ENCODE results near the gene SYT8.
"Not testable (repeated sequence)": the region's sequence is repeated elsewhere in the genome, so short reads cannot be mapped to it uniquely, and the experiment has no call there.

Gene SYT8

DNA sequence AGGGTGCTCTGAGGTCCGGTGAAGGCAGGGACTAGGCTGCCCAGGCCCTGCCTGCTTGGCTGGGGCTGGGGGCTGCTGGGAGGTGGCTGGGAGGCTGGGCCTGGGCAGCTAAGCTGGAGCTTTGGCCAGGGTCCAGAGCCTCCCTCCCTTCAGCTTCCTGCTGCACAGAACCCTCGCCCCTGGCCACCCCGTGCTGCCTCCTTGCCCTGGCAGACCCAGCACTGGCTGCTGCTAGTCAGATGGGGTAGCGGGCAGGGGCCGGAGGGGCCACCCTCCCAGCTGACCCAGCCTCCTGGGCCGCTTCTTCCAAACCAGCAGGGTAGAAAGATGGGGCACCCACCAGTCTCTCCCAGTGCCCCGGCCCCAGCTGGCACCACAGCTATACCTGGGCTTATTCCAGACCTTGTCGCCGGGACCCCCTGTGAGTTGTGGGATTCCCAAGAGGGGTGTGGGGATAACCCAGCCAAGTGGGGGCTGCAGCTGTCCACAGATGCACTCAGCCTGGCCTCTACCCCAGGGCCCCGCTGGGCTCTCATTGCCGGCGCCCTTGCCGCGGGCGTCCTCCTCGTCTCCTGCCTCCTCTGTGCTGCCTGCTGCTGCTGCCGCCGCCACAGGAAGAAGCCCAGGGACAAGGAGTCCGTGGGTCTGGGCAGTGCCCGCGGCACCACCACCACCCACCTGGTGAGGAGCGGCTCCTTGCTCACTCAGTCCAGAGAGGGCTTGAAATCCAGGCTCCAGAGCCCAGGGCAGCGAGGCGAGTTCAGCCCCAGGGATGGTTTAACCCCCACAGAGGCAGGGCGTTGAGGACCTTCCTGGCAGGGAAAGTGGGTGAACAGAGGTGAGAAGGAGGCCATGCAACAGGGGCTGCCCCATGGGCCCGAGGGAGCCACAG lies at the start of gene SYT8:
TSS of gene SYT8 (plus strand) at position 212 of the 892 bp plus-strand sequence. CDS start at position 328, 116 bp downstream.
- no peak for DNase-seq

GRCh38 chr11:1785749-1786413 lies 48.9 kb upstream of the SYT8 start:
- no peak for DNase-seq

- DNase-seq: no peak
These were observed 48.3 kb upstream of the SYT8 start for GRCh38 chr11:1786466-1786865.

DNA sequence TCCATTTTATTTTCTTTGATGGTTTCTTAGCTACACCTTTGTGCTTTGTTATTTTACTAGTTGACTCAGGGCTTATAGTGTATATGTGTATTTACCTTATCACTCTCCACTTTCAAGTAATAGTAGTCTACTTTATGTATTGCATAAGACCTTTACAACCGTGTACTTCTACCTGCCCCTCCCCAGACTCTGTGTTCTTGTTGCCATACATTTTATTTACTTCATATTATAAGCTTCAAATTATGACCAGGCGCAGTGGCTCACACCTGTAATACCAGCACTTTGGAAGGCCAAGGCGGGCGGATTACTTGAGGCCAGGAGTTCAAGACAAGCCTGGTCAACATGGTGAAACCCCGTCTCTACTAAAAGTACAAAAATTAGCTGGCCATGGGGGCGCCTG lies 42.9 kb upstream of the SYT8 start:
- DNase-seq: no peak

DNA sequence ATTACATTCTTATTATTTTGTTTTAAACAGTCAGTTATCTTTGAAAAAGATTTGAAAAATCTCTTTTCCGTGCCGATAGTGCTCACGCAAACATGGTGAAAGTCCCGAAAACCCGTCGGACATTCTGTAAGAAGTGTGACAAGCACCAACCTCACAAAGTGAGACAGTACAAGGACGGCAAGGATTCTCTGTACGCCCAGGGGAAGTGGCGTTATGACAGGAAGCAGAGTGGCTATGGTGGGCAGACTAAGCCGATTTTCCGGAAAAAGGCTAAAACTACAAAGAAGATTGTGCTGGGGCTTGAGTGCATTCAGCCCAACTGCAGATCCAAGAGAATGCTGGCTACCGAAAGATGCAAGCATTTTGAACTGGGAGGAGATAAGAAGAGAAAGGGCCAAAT lies 42.3 kb upstream of the SYT8 start:
- no peak for DNase-seq

- no peak for DNase-seq
These were observed 41.7 kb upstream of the SYT8 start for GRCh38 chr11:1793081-1793480.

DNA sequence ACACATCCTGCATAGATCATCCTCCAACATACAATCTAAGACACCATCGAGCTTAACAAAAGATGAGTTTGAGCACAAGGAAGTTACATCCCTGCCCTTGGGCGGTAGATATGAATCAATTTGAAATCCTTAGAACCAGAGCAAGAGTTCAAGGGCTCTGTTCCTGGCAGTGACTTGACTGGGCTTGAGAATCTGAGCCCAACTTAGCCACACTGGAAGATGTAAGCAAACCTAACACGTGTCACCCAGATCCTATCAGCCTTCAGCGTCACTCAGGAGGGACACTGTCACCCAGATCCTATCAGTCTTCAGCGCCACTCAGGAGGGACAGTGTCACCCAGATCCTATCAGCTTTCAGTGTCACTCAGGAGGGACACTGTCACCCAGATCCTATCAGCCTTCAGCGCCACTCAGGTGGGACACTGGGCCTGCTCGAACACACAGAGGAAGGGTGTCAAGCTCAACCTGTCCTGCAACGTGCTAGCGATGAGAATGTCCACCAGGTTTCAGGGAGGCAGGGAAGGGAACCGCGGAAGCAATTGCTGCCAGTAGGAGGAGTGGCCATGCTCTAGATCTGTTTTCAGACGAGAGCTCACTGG lies 38.3 kb upstream of the SYT8 start:
- no peak for DNase-seq

- no peak for DNase-seq
These were observed 37.2 kb upstream of the SYT8 start for GRCh38 chr11:1797391-1798125.

DNA sequence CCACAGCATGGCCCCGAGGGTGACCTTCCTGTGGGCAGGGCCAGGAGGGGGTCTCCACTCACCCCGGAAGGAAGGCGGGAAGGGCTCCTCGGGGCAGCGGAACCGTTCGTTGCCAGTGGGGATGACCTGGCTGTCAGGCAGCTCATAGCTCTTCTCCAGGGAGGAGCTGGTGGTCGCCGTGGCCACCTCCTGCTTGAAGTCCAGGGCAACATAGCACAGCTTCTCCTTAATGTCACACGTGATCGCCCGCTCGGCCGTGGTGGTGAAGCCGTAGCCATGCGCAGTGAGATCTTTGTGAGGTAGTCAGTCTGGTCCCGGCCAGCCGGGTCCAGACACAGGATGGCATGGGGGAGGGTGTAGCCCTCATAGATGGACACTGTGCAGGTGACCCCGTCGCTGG lies 31.5 kb upstream of the SYT8 start:
- no peak for DNase-seq

- not testable (repeated sequence) for DNase-seq
These were observed 30.8 kb upstream of the SYT8 start for GRCh38 chr11:1803835-1804519.

DNA sequence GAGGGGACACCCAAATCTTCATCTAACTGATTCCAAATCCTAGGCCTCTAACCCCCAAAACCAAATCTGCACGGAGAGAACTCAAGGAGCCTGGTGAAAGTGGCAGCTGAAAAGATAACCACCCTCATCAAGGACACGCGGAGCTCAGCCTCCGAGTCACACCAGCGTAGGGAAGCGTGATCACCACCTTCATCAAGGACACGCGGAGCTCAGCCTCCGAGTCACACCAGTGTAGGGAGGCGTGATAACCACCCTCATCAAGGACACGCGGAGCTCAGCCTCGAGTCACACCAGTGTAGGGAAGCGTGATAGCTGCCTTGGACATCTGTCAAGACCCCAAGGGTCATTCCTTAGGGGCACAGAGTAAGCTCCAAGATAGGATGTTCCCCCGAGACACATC lies 29.3 kb upstream of the SYT8 start:
- no peak for DNase-seq

- no peak for DNase-seq
These were observed 27.4 kb upstream of the SYT8 start for GRCh38 chr11:1807264-1807995.

DNA sequence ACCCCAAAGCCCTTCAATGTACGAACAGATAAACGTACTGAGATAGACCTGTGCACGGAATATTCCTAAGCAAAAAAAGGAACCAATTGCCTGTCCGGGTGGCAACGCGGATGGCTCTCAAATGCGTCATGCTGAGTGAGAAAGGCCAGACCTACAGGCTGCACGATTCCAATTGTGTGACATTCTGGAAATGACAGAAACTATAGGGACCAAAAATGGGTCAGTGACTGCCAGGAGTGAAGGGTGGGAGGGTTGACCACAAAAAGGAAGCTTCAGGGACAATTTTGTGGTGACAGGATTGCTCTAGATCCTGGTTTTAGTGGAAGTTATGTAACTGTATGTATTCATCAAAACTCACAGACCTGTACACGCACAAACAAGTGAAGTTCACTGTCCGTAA lies 24.0 kb upstream of the SYT8 start:
- no peak for DNase-seq

- no peak for DNase-seq
These were observed 22.5 kb upstream of the SYT8 start for GRCh38 chr11:1812274-1812673.

GRCh38 chr11:1812801-1813200 lies 22.0 kb upstream of the SYT8 start:
- DNase-seq: no peak

GRCh38 chr11:1813356-1813755 lies 21.4 kb upstream of the SYT8 start:
- not testable (repeated sequence) for DNase-seq

- no peak for DNase-seq
These were observed 20.1 kb upstream of the SYT8 start for GRCh38 chr11:1814691-1815090.

DNA sequence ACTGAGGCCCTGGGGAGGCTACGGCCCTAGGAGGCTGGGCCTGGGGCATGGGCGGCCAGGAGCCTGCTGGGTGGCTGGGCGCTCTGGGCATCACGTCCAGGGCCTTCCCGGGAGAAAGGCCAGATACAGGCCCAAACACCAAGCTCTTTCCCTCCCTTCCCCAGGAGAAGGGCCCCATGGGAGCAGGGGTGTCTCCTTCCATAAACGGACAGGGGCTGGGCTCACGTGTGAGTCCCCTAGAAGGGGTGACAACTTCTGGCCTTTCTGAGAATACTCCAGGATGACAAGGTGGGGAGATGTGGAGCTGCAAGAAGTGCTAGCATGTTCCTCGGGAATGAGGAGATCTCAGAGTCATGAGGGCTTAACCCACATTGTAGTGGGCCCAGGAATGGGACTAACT lies 19.5 kb upstream of the SYT8 start:
- DNase-seq: no peak

DNA sequence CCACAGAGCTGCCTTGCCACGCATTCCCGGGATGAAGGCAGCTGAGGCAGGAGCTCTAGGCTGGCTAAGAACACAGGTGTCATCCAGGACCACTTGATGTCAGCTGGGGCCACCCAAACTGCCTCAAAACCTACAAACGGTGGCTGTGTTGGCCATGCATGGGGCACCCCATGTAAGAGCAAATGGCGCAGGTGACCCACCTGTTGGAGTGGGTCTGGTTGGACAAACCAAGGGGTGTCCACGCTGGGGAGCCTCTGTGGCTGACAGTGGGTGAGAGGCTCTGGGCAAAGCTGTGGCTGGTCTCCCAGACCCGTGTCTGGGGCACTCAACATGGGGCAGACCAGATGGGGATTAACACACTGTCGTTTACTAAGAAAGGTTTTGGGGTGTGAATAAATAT lies 19.0 kb upstream of the SYT8 start:
- no peak for DNase-seq

- DNase-seq: no peak
These were observed 17.8 kb upstream of the SYT8 start for GRCh38 chr11:1817000-1817399.

DNA sequence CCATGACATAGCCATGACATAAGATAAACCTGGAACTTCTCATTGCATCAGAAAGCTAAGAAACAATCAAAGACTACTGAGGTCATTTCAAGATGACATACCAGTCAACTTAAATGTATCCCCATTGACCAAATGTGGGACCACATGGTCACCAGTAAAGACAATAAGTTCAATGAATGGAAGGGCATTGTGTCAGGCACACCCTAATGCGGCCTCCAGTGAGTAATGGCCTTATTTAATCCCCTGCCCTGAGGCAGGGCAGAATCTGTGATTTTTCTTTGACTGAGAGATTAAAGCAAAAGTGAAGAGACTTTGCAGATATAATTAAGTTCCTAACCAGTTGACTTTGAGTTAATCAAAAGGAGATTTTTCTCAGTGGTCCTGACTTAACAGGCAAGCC lies 17.3 kb upstream of the SYT8 start:
- no peak for DNase-seq

DNA sequence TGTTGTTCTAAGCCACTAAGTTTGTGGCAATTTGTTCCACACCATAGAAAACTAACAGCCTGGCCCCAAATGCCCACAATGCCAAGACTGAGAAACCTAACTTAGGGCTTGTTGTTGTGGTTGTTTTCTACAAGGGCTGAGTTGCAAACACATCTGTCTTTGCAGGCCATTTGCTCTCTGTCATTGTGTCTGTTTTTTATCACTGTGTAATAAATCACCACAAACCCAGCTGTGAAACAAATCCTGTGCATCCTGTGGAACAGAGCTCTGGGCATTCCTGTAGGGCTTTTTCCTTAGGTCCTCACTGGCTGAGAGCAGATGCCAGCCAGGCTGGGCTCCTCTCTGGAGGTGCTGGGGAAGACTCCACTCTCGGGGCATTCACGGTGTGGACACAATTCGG lies 15.7 kb upstream of the SYT8 start:
- DNase-seq: no peak
